H1 (cell line): ENCODE results near the gene INA.

ENCODE experiments used
- ATF3 ChIP-seq: IDR thresholded peaks from 2 replicates; pipeline ENCODE4 v1.6.1; 2011; ENCODE audit warnings: low read depth, mild to moderate bottlenecking, low read length; ENCODE audit not compliant: insufficient read depth
- CHD1 ChIP-seq: IDR thresholded peaks from 2 replicates; pipeline ENCODE4 v1.6.1; 2012; ENCODE audit warnings: low read depth, low read length, improper control_type of control experiment
- CTCF ChIP-seq, 3 experiments: IDR thresholded peaks; 1 replicate in 2 of 3; 2 replicates in 1 of 3; pipeline versions ENCODE4 v1.5.1 to v1.6.1; 2011; ENCODE audit warnings: low read length in 3 of 3, mild to moderate bottlenecking in 3 of 3, inconsistent platforms in 2 of 3, low read depth in 1 of 3, moderate library complexity in 1 of 3; ENCODE audit not compliant: insufficient read depth in 1 of 3; ENCODE audit errors: control extremely low read depth in 1 of 3
- EGR1 ChIP-seq: IDR thresholded peaks from 2 replicates; pipeline ENCODE4 v1.6.1; 2011; ENCODE audit warnings: low read depth, low read length, borderline replicate concordance
- EP300 ChIP-seq, 2 experiments: IDR thresholded peaks; 1 replicate in 1 of 2; 2 replicates in 1 of 2; pipeline ENCODE4 v1.6.1; 2011 to 2012; ENCODE audit warnings: low read depth in 2 of 2, low read length in 2 of 2, mild to moderate bottlenecking in 2 of 2, borderline replicate concordance in 1 of 2, inconsistent platforms in 1 of 2, moderate library complexity in 1 of 2
- PHF8 ChIP-seq: fragments of 200-600 bp; sonication (generic); conservative IDR thresholded peaks from 2 replicates; pipeline ENCODE4 v1.7.1; 2012; ENCODE audit warnings: low read depth, mild to moderate bottlenecking, inconsistent platforms, low read length, moderate library complexity
- RNF2 ChIP-seq: fragments of 200-900, 300-1000 bp; sonication (generic); IDR thresholded peaks from 2 replicates; pipeline ENCODE4 v1.7.1; 2016; ENCODE audit warnings: borderline replicate concordance, low read depth, mild to moderate bottlenecking, antibody characterized with exemption, low read length; ENCODE audit not compliant: poor library complexity, severe bottlenecking; ENCODE audit errors: missing control alignments
- TAF7 ChIP-seq: optimal IDR thresholded peaks from 2 replicates; pipeline ENCODE3; 2011; ENCODE audit warnings: low read depth, mild to moderate bottlenecking, inconsistent platforms, low read length, moderate library complexity, borderline replicate concordance
- TCF12 ChIP-seq: IDR thresholded peaks from 2 replicates; pipeline ENCODE4 v1.6.1; 2011; ENCODE audit warnings: low read depth, mild to moderate bottlenecking, low read length
- YY1 ChIP-seq: IDR thresholded peaks from 2 replicates; pipeline ENCODE4 v1.6.1; 2011; ENCODE audit warnings: low read depth, mild to moderate bottlenecking, low read length
- ZNF274 ChIP-seq: IDR thresholded peaks from 2 replicates; pipeline ENCODE4 v1.7.0; 2012; ENCODE audit warnings: low read length, borderline replicate concordance; ENCODE audit errors: extremely low read depth

- TF ChIP-seq CHD1: no peak
- no peak for TF ChIP-seq CTCF (IDR thresholded peaks at IDR 0.05; ENCODE audit: control extremely low read depth in 1 of 3, insufficient read depth in 1 of 3, low read depth in 1 of 3, low read length in 3 of 3)
- TF ChIP-seq TCF12: no peak
- TF ChIP-seq ZNF274: no peak
- TF ChIP-seq TAF7: no peak
- no peak for TF ChIP-seq RNF2
- no peak for TF ChIP-seq EGR1
- TF ChIP-seq EP300 (IDR thresholded peaks at IDR 0.05; ENCODE audit: borderline replicate concordance in 1 of 2, low read depth in 2 of 2, low read length in 2 of 2): no peak
- TF ChIP-seq YY1: no peak
- TF ChIP-seq ATF3: no peak
- no peak for TF ChIP-seq PHF8
Measured at GRCh38 chr10:103254113-103254512, 22.8 kb upstream of the INA start.
